ENCODE results near the gene NETO2.

GRCh38 chr16:47028767-47029377 is 114.9 kb downstream of the NETO2 start:
- TF ChIP-seq CTCF (IDR thresholded peaks at IDR 0.05) (no peak), POLR2A (IDR thresholded peaks at IDR 0.05) (no peak)
